VCaP (cell line): Measurements from ENCODE around the gene KLHDC2.
"Not testable (repeated sequence)": the region's sequence is repeated elsewhere in the genome, so short reads cannot be mapped to it uniquely, and the experiment has no call there.

ENCODE experiments used
- H3K27ac ChIP-seq: fragments of 450-650 bp; 2 replicates; pipeline ENCODE4 v1.5.1; 2017
- CTCF ChIP-seq: fragments of 450-650 bp; conservative IDR thresholded peaks from 2 replicates; pipeline ENCODE4 v1.5.1; 2017; ENCODE audit warnings: mild to moderate bottlenecking, moderate library complexity

The KLHDC2 gene

GRCh38 chr14:49792618-49793017 is 24.7 kb downstream of the KLHDC2 start:
- TF ChIP-seq CTCF: no peak
- H3K27ac ChIP-seq: no peak overlapping the region

- no peak overlapping the region for H3K27ac ChIP-seq
- TF ChIP-seq CTCF: no peak
Measured at GRCh38 chr14:49796025-49796424, 28.1 kb downstream of the KLHDC2 start.

- no peak for TF ChIP-seq CTCF
- no peak overlapping the region for H3K27ac ChIP-seq
Measured at GRCh38 chr14:49808780-49809179, 40.8 kb downstream of the KLHDC2 start.

GRCh38 chr14:49816118-49816517 is 48.2 kb downstream of the KLHDC2 start:
- H3K27ac ChIP-seq: not testable (repeated sequence)

GRCh38 chr14:49816844-49817243 is 48.9 kb downstream of the KLHDC2 start:
- H3K27ac ChIP-seq: no peak overlapping the region
- TF ChIP-seq CTCF: no peak

GRCh38 chr14:49820176-49820575 is 52.2 kb downstream of the KLHDC2 start:
- no peak overlapping the region for H3K27ac ChIP-seq
- TF ChIP-seq CTCF: no peak

GRCh38 chr14:49828640-49829039 is 60.7 kb downstream of the KLHDC2 start:
- no peak for TF ChIP-seq CTCF

More at GRCh38 chr14:49828640-49829039, 60.7 kb downstream of the KLHDC2 start:
- H3K27ac ChIP-seq: no peak overlapping the region
